PFSK-1 (cell line): Measurements from ENCODE around the gene TMEM72.

Source experiments
- FOXP2 ChIP-seq: optimal IDR thresholded peaks from 2 replicates; pipeline ENCODE3; 2011; ENCODE audit warnings: borderline replicate concordance, control low read depth, inconsistent platforms; ENCODE audit not compliant: insufficient read depth; ENCODE audit errors: extremely low read length, extremely low read depth
- POLR2AphosphoS5 ChIP-seq: IDR thresholded peaks from 2 replicates; pipeline ENCODE4 v1.6.1; 2012; ENCODE audit warnings: low read depth, mild to moderate bottlenecking, control low read depth, low read length, moderate library complexity
- REST ChIP-seq, 2 experiments: IDR thresholded peaks; 2 replicates each; pipeline versions ENCODE4 v1.6.1 to v1.8.0; 2011 to 2012; ENCODE audit warnings: low read depth in 2 of 2, low read length in 2 of 2, control low read depth in 1 of 2, inconsistent platforms in 1 of 2, mild to moderate bottlenecking in 1 of 2, moderate library complexity in 1 of 2; ENCODE audit not compliant: insufficient read depth in 1 of 2
- SIN3A ChIP-seq: IDR thresholded peaks from 2 replicates; pipeline ENCODE4 v1.6.1; 2012; ENCODE audit warnings: mild to moderate bottlenecking, low read length, moderate library complexity, borderline replicate concordance; ENCODE audit not compliant: insufficient read depth
- TAF1 ChIP-seq: IDR thresholded peaks from 2 replicates; pipeline ENCODE4 v1.6.1; 2012; ENCODE audit warnings: low read length, control low read depth, borderline replicate concordance; ENCODE audit not compliant: insufficient read depth

TMEM72 gene

GRCh38 chr10:44889834-44890233, 21.3 kb upstream of the TMEM72 start:
- TF ChIP-seq POLR2AphosphoS5 (no peak), REST (IDR thresholded peaks at IDR 0.05; ENCODE audit: insufficient read depth in 1 of 2, low read depth in 2 of 2, low read length in 2 of 2) (no peak), FOXP2 (no peak), TAF1 (no peak), SIN3A (no peak)

DNA sequence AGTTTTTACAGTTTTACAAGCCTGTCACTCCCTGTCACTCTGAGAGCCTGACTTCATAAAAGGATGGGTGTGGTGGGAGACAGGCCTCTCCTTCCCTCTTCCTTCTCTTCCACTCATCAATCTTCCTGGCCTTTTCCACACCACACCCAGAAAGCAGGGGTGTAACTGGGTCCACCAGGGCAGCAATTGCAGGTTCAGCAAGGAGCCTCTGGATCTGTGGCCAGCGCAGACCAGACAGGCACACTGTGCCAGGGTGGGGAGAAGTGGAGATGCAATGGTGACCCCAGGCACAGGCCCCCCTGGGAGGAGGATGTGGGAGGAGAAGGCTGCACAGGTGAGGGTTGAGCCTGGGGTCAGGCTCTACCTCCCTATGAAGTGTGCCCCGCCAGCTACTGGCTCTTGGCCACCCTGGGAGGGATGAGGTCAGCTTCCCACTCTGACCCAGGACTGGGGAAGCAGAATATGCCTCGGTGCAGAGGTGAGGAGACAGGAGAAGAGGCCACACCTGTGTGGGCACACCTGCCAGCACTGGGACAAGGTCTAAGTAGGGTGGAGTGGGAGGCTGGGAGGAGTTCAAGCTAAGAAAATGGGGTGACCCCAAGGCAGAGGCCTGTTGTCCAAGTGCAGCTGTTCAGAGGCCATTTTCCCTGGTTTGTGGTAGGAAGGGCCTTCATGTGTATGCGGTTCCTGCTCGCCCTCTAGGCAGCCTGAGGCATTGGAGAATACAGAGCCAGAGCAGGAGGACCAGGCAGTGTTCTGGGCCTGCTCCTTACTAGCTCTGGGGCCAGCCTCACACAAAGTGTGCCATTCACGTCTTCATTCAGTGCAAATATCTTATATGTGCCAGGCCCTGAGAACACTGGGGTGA, 20.2 kb upstream of the TMEM72 start:
- no peak for TF ChIP-seq FOXP2
- no peak for TF ChIP-seq SIN3A
- TF ChIP-seq TAF1: no peak
- no peak for TF ChIP-seq POLR2AphosphoS5
- TF ChIP-seq REST (IDR thresholded peaks at IDR 0.05; ENCODE audit: insufficient read depth in 1 of 2, low read depth in 2 of 2, low read length in 2 of 2): no peak

- TF ChIP-seq TAF1 (no peak), FOXP2 (no peak)
Observed at GRCh38 chr10:44891721-44892120, 19.4 kb upstream of the TMEM72 start.

- no peak for TF ChIP-seq SIN3A
- no peak for TF ChIP-seq TAF1
- TF ChIP-seq FOXP2: no peak
- peak; percentile 50 to 71; a peak in 3 of 4 replicates for TF ChIP-seq REST (IDR thresholded peaks at IDR 0.05; ENCODE audit: insufficient read depth in 1 of 2, low read depth in 2 of 2, low read length in 2 of 2)
- no peak for TF ChIP-seq POLR2AphosphoS5
Observed at GRCh38 chr10:44893604-44894468, 17.3 kb upstream of the TMEM72 start.

DNA sequence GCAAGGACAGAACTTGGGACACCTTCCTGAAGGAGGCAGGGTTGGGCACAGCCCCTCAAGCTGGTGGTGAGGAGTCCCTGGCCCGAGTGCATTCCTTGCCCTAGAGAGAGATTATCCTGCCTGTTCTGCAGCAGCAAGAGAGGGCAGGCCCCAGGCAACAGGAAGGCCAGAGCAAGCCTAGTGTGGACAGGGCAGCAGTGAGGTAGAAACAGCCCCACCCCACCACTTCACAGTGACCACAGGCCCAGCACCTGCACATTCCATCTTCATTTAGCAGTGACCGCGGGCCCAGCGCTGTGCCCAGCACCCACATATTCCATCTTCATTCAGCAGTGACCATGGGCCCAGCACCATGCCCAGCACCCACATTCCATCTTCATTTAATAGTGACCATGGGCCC, 16.4 kb upstream of the TMEM72 start:
- no peak for TF ChIP-seq TAF1
- TF ChIP-seq REST (IDR thresholded peaks at IDR 0.05; ENCODE audit: insufficient read depth in 1 of 2, low read depth in 2 of 2, low read length in 2 of 2): no peak
- no peak for TF ChIP-seq POLR2AphosphoS5
- TF ChIP-seq SIN3A: no peak
- no peak for TF ChIP-seq FOXP2
